Measurements from ENCODE around the gene SLC8B1.

SLC8B1 gene

DNA sequence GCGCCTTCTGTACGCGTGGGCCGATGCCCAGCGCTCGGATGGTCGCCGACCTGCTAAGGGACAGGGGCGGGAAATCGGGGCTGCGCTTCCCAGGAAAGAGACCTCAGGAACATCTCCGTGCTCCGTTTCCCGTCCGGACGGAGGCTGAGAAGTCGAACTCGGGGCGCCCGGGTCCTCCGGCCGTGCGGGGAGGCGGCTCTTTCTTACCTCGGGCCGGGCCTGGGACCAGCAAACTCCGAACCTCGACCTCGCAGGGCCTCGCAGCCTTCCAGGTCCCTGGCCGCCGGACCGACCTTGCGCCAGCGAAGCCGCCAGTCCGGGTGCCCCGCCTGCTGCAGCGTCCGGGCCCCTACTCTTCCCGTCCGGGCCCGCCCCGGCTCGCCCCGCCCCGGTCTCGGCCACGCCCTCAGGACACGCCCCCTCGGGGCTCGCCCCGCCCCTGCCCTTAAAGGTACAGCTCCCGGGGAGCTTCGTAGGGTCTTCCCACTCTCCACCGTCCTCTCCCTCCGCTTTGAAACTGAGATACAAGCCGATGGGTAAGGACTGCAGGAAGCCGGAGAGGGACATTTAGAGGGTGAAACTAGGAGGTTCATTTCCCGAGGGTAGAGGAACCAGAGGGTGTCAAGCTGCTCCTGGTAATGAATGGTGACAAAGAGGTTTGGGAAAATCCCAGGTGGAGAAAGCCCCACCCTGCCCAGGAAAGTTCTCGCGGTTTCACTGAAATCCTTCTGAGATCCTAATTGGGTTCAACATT is at the start of gene SLC8B1:
Gene SLC8B1 (minus strand): TSS at position 324 of the 754 bp plus-strand sequence. CDS start 2,231 bp downstream, outside the sequence.
- peak; percentile 88 to 91 for DNase-seq (ENCODE audit: low read depth in 2 of 2)

DNA sequence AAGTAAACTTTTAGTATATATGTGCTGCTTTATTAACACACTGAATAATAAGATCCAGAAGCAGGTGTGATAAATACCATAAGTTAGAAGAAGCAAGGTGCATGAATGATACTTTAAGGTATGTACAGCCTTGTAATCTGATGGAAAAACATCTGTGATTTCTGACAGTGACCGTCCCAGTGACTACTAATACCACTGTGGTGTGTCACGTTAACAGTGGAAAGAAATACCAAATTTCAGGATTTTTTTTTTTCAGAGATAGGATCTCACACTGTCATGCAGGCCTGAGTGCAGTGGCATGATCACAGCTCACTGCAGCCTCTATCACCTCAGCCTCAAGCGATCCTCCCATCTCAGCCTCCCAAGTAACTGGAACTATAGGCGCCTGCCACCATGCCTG is 47.3 kb upstream of the SLC8B1 start:
- no peak for DNase-seq (ENCODE audit: low read depth in 2 of 2)

GRCh38 chr12:113381220-113381619 is 46.3 kb upstream of the SLC8B1 start:
- DNase-seq (ENCODE audit: low read depth in 2 of 2), result no peak

DNA sequence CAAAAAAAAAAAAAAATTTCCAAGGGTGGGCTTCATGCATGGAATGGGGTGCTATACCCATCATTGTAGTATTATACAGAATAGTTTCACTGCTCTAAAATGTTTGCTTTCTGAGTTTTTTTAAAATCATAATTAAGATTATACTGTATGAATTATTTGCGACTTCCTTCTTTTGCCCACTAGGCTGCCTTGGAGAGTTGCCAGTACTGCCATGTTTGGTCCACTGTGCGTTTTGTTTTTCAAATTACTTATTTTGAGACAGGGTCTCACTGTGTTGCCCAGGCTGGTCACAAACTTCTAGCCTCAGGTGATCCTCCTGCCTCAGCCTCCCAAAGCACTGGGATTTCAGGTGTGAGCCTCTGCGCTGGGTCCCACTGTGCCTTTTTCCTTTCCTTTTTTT is 43.4 kb upstream of the SLC8B1 start:
- no peak for DNase-seq (ENCODE audit: low read depth in 2 of 2)

DNA sequence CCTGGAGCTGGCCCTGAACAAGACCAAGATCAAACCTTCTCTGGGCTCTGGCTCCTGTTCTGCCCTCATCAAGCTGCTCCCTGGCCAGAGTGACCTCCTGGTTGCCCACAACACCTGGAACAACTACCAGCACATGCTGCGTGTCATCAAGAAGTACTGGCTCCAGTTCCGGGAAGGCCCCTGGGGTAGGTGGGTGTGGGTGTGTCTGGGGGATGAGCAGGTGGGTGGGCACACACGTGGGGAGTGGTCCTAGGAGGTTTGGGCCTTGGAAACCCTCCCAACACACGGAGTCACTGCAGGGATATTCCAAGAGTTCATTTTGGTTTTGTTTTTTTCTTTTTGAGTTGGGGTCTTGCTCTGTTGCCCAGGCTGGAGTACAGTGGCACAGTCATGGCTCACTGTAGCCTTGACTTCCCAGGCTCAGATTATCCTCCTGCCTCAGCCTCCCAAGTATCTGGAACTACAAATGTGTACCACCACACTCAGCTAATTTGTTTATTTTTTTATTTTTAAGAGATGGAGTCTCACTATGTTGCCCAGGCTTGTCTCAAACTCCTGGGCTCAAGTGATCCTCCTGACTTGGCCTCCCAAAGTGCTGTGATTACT is 40.0 kb upstream of the SLC8B1 start:
- DNase-seq (ENCODE audit: low read depth in 2 of 2), result no peak

DNA sequence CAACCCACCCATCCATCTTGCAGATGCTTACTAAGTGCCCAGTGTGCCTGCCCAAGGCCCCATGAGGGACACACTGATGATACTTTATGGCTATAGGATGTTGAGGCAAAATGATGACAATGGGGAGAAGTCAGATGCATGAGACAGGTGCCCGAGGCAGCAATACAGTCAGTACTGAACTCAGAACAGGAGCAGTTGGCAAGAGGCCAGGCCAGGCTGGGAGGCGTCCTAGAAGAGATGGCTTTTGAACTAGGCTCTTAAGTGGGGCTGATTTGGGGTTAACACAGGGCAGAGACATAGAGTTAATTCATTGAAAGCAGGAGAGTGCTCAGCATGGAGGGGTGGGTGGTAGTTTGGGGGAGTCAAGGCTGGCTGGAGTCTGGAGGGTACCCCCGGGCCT is 39.1 kb upstream of the SLC8B1 start:
- no peak for DNase-seq (ENCODE audit: low read depth in 2 of 2)

DNA sequence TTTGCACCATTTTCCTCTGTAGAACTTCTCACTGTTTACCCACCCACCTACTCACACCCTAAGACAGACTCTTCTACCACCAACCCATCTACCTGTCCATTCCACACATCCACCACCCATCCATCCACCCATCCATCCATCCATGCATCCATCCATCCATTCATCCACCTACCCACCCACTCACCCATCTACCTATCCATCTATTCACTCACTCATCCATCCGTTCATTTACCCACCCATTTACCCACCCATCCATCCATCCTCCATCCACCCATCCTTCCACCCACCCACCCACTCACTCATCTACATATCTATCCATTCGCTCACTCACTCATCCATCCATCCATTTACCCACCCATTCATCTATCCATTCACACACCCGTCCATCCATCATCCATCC is 38.5 kb upstream of the SLC8B1 start:
- DNase-seq (ENCODE audit: low read depth in 2 of 2), result no peak

DNA sequence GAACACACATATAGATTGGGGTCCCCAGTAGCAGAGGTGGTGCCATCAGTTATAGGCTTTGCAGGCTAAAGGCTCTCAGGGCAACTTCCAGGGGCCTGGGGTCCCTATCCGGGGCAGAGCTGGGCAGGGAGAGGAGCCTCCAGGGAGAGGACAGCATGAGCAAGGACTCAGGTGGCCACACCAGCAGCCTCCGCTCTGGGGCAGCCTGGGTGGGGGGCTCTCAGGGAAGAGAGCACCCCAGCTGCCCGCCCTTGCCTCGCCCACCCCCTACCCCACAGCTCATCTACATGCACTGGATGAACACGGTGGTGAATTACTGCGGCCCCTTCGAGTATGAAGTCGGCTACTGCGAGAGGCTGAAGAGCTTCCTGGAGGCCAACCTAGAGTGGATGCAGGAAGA is 37.5 kb upstream of the SLC8B1 start:
- no peak for DNase-seq (ENCODE audit: low read depth in 2 of 2)

- DNase-seq (ENCODE audit: low read depth in 2 of 2), result no peak
Observed at GRCh38 chr12:113371808-113372207, 36.9 kb upstream of the SLC8B1 start.

DNA sequence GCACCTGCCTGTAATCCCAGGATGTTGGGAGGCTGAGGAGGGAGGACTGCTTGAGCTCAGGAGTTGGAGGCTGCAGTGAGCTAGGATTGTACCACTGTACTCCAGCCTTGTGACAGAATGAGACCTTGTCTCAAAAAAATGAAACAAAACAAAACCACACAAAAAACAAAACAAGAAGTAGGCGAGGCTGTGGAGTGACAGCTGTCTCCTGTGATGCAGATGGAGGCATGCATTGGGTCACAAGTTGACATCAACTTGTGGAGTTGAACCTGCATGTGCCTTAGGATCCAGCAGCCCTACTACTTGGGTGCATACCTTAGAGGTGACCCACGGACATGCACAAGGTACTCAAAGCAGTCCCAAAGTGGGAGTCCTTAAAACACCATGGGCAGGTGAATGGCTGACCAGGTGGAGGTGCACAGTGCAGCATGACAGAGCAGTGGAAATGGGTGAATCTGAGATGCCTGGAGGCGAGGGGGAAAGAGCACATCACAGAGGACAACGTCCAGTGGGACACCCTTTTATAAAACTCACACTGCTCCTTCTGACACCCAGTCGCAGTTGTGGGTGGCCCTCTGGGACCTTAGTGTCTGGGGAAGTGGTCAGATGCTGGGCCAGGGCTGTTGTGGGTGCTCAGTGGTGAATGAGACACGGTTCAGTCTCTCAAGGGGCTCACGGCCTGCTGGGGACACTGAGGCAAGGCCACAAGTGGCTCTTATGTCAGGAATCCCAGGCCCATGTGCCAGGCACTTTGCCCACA is 36.2 kb upstream of the SLC8B1 start:
- DNase-seq (ENCODE audit: low read depth in 2 of 2), result no peak

- no peak for DNase-seq (ENCODE audit: low read depth in 2 of 2)
Observed at GRCh38 chr12:113369391-113369985, 34.6 kb upstream of the SLC8B1 start.

- DNase-seq (ENCODE audit: low read depth in 2 of 2), result no peak
Observed at GRCh38 chr12:113368331-113368730, 33.4 kb upstream of the SLC8B1 start.

- no peak for DNase-seq (ENCODE audit: low read depth in 2 of 2)
Observed at GRCh38 chr12:113366827-113367226, 31.9 kb upstream of the SLC8B1 start.

- DNase-seq (ENCODE audit: low read depth in 2 of 2), result no peak
Observed at GRCh38 chr12:113365639-113366395, 30.9 kb upstream of the SLC8B1 start.

- no peak for DNase-seq (ENCODE audit: low read depth in 2 of 2)
Observed at GRCh38 chr12:113364698-113365097, 29.8 kb upstream of the SLC8B1 start.

- no peak for DNase-seq (ENCODE audit: low read depth in 2 of 2)
Observed at GRCh38 chr12:113361574-113362370, 26.9 kb upstream of the SLC8B1 start.

GRCh38 chr12:113359939-113360748 is 25.2 kb upstream of the SLC8B1 start:
- DNase-seq (ENCODE audit: low read depth in 2 of 2), result no peak

DNA sequence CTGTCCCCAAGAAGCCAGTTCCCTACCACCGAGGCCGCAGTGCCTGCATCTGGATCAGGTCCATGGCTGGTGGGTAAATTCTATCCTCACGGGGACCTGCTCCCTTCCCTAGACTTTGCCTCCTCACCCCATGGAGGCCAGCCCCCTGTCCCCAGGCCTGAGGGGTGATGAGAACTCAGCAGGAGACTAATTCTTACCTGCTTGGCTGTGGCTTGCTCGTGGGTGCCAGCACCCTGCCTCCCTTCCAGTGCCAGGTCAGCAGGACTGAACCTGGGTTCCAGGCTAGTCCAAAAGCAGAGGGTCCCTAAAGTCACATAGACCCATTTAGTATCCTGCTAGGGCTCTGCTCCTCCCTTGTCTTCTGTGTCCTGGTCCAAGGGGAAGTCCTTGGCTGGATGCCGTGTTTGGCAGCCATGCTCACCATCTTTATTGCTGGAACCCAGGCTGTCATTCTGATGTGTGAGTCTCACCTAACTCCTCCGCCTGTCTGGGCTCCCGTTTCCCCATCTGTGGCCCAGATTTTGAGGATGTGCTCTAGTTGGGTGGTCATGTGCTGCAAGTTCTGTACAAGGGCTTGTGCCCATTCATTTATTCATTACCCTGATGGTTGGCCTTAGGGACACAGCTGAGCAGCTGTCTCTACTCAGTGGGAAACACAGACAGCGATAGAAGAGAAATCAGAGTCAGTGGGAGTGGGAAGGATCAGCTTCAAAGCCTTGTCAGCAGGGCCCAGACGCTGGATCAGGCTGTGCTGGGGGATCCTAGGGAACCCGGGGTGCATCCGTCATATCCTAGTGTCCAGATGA is 24.4 kb upstream of the SLC8B1 start:
- DNase-seq (ENCODE audit: low read depth in 2 of 2), result no peak
